GM12872 (cell line): ENCODE results near the gene CTTNBP2NL.

ENCODE experiments used
- TF ChIP-seq, protein P1 (sequence below): IDR thresholded peaks from 3 replicates; pipeline ENCODE4 v1.5.1; 2011; ENCODE audit warnings: low read depth, mild to moderate bottlenecking, low read length, moderate library complexity; ENCODE audit not compliant: insufficient read depth

CTTNBP2NL gene, protein sequence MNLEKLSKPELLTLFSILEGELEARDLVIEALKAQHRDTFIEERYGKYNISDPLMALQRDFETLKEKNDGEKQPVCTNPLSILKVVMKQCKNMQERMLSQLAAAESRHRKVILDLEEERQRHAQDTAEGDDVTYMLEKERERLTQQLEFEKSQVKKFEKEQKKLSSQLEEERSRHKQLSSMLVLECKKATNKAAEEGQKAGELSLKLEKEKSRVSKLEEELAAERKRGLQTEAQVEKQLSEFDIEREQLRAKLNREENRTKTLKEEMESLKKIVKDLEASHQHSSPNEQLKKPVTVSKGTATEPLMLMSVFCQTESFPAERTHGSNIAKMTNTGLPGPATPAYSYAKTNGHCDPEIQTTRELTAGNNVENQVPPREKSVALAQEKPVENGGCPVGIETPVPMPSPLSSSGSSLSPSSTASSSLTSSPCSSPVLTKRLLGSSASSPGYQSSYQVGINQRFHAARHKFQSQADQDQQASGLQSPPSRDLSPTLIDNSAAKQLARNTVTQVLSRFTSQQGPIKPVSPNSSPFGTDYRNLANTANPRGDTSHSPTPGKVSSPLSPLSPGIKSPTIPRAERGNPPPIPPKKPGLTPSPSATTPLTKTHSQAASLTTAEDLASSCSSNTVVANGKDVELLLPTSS

DNA sequence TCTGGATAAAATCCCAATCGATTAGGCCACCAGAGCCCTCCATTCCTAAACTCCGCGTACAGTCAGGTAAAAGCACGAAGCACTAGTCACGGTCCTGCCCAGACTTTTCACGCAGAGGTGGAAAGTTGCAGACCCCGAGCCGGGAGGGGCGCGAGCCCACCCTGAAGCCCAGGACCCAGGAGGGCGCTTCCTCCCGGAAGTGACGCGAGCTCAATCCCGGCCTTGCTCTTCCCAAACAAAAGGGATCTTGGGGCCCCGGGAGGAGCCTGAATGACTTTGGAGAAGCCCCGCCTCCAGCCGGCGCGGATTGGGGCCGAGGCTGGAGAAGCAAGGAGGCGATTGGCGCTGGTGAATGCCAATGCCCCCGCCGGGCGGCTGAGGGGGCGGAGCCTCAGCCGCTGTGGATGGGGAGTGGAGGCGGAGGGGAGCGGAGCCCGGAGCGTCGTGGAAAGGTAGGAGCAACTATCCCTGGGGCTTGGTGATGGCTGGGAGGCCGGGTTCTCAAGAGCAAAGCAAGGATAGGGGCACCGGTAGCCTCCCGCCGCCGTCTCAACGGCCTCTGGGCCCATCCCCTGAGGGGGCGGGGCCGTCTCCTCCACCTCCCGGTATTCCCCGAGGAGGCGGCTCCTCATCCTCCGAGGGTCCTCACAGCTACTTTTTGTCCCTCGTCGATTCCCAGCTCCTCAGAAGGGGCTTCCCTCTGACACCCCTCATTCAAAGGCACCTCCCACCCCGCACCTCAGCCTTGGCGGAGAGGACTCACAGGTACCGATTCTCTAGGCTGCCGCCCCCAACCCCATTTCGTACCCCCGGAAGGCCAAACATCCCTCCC, at the start of gene CTTNBP2NL:
TSS of gene CTTNBP2NL (plus strand) at position 394 of the 832 bp plus-strand sequence. CDS start 19,952 bp downstream, outside the sequence.
- TF ChIP-seq, protein P1, sequence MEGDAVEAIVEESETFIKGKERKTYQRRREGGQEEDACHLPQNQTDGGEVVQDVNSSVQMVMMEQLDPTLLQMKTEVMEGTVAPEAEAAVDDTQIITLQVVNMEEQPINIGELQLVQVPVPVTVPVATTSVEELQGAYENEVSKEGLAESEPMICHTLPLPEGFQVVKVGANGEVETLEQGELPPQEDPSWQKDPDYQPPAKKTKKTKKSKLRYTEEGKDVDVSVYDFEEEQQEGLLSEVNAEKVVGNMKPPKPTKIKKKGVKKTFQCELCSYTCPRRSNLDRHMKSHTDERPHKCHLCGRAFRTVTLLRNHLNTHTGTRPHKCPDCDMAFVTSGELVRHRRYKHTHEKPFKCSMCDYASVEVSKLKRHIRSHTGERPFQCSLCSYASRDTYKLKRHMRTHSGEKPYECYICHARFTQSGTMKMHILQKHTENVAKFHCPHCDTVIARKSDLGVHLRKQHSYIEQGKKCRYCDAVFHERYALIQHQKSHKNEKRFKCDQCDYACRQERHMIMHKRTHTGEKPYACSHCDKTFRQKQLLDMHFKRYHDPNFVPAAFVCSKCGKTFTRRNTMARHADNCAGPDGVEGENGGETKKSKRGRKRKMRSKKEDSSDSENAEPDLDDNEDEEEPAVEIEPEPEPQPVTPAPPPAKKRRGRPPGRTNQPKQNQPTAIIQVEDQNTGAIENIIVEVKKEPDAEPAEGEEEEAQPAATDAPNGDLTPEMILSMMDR, result no peak

DNA sequence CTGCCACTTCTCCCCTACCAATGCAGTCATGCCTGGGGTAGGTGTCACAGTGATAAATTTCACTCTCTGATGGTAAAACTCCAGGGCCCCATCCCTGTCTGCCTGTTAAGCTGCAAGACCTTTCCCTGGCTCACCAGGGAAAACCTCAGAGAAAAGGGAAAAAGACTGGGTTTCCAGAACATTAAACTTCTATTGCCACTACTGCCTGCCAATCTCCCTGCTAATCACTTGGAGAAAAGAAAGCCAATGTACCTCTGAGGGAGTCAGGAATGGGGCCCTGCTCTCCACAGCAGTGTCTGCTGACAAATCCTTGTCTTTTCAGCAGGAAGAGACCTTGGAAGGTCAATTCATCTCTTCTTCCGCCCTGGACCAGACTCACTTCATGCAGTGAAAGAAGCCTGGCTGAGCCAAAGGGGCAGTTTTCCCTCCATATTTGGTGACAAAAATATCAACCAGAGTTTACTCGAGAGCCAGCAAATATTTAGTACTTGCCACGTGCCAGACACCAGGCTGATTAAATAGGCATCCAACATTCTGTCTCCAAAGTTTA, 49.1 kb upstream of the CTTNBP2NL start:
- TF ChIP-seq, protein P1, result no peak

DNA sequence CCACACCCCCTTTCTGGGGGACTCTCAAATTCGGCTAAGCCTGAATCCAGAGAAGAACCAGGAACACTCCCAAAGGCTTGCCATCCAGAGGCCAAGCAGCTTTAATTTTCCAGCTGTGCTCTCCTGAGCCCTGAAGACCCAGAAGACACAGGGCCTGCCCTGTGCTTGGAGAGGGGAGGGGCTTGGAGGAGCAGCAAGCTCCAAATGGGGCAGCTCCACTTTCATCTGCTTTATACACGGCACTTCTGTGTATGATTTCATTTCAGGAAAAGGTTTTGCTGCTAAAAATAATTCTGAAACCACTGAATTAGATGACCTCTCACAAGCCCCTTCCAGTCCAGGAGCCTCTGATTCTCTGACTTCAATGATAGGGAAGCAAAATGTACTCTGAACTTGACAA, 39.2 kb upstream of the CTTNBP2NL start:
- TF ChIP-seq, protein P1, result no peak

DNA sequence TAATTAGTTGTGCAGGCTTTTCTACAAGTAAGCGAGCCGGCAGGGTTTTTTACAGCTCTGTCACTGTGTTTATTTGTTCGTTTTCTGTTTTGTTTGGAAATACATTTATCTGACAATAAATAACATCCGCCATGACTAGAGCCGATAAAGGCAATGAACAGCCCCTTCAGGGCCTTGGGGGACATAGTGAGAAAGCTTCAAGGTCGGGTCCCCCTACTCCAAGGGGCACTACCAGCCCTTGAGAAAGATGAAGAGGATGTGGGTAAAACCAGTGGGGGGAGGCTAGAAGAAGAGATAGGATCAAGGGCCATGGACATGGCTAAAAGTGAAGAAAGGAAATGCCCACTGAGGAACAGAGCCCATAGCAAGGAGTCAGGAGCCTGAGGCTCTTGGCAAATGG, 38.5 kb upstream of the CTTNBP2NL start:
- TF ChIP-seq, protein P1, result no peak

DNA sequence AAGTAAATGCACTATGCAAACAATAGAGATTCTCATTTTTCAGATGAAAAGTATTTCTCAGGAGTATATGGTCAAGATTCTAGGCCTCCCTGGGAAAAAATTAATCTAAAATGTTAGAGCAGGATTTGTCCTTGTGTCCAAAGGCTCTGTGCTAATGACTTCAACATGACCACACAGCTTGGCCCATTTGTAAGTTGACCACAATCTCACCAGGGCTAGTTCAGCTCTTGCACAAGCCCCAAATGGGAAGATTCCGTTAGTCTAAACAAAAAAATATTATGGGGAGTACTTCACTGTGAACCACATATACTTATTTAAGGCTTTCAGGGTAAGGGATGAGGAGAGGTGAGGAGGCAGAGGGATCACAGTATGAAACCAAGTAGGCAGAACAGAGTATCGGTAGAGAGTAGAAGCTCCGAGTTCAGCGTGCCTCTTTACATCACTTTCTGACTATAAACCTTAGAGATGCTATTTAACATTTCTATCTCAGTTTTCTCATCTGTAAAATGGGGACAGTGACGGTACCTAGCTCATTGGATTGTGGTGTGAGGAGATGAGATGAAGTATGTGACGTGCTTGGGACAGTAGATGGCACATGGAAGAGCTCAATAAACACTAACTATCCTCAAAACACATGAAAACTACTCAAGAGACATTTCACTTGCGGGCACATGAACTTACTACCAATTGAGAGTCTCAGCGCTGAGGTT, 37.8 kb upstream of the CTTNBP2NL start:
- TF ChIP-seq, protein P1, result no peak

DNA sequence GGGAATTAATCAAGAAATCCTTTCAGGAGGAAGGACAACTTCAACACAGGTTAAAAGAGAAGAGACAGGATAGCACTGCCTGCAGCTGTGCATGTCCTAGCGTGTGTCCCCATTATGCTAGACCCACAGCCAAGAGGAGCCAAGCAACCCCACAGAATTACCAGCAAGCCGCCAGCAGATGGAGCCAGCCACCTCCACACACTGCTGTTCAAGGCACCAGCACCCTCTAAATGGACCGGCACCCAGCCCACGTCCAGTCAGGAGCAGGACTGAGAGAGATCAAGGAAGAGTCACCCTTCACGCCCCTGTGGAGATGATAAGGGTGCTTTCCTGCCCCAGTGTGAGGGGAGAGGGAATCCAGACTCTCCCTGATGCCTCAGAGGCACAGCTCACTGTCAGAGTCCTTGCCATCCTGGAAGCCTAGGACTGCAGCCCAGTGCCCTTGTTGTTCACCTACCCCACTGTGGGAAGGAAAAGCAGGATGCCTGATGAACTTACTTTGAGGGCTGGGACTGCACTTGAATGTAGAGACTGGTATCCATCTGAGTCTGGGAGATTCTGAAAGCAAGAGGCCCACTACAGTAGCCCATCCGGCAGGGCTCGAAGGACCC, 37.1 kb upstream of the CTTNBP2NL start:
- TF ChIP-seq, protein P1, result peak; percentile 86
